Cardiac muscle cell (in vitro differentiated cells and primary cell): Measurements from ENCODE around the gene THPO. TPM values are rescaled to one million over a fixed set of nuclear protein-coding genes. Genes with fewer than 3 reads are reported as not detected.

Experiments
- DNase-seq, 2 donors: peaks; one replicate each; pipeline versions ENCODE4 v3.0.0 to v3.0.0-alpha.2; 2010 to 2017; ENCODE audit warnings: low read depth in 1 of 2, low spot score in 1 of 2
- H3K27ac ChIP-seq: fragments of 200-600 bp; sonication (generic); 2 replicates; pipeline ENCODE4 v1.5.1; 2016
- H3K27me3 ChIP-seq: fragments of 200-600 bp; sonication (generic); 2 replicates; pipeline ENCODE4 v1.6.0; 2016; ENCODE audit warnings: control low read depth
- H3K36me3 ChIP-seq: fragments of 200-600 bp; sonication (generic); 2 replicates; pipeline ENCODE4 v1.5.1; 2016; ENCODE audit warnings: control low read depth
- H3K4me1 ChIP-seq: fragments of 200-600 bp; sonication (generic); 2 replicates; pipeline ENCODE4 v1.8.1; 2017; ENCODE audit warnings: low read depth, mild to moderate bottlenecking, mixed run types
- H3K4me3 ChIP-seq: fragments of 200-600 bp; sonication (generic); 2 replicates; pipeline ENCODE4 v1.5.1; 2016; ENCODE audit warnings: mild to moderate bottlenecking
- H3K9me3 ChIP-seq: fragments of 200-600 bp; sonication (generic); 2 replicates; pipeline ENCODE4 v1.5.1; 2017; ENCODE audit warnings: low read depth, mild to moderate bottlenecking, control low read depth
- polyA plus RNA-seq: library from polyadenylated mRNA; unstranded; fragments of >200 nt; fragmentation: Nextera tagmentation; extraction: Ambion mirVana; gene quantifications from 2 replicates; pipeline ENCODE4 v1.2.1, GENCODE V29; 2016
- total RNA-seq: library from RNA; depleted of rRNA; stranded (reverse); fragments of >200 nt; gene quantifications from 2 replicates; pipeline ENCODE4 v1.2.3, GENCODE V29; 2016
- TF ChIP-seq, protein P1 (sequence below): IDR thresholded peaks from 2 replicates; pipeline ENCODE4 v1.5.1; 2012; ENCODE audit warnings: low read depth, mild to moderate bottlenecking, low read length

Gene THPO
- 3.0 and 3.1 TPM in 2 replicates for total RNA-seq
- polyA plus RNA-seq, result 3.1 and 3.5 TPM in 2 replicates

DNA sequence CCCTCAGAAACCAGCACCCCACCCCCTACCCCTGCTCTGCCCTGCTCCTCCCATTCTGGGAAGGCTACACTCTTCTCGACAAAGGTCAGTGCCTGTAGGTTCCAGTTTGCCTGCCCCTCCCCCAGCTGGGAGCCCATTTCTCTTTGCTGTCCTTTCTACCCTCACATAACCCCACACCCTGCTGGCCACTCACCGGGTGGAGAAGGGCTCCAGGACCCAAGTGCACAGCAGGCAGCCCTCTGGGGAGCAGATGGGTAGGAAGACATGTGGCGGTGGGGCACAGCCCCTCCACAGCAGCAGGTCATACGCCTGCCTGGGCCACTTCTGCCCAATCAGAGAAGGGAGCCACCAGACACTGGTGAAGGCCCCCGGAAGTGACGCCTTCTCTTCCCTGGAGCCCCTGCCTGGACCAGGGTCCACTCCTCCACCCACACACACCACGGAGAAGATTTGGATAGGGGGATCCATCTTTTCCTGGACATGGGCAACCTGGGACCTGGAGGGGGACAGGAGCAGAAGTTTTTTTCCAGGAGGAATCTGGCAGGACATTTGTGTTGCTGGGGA is at the start of gene THPO:
THPO (minus strand) TSS at position 326 of the 564 bp plus-strand sequence. CDS start 1,948 bp downstream, outside the sequence.
- Histone ChIP-seq H3K27ac (no peak within 1 kb of the TSS), H3K36me3 (no peaks in the 10 kb centered on the region), H3K4me1 (peaks cover 5% of the 10 kb centered on the region), H3K4me3 (no peak within 1 kb of the TSS), H3K9me3 (no peaks in the 10 kb centered on the region), H3K27me3 (peaks cover 14% of the 10 kb centered on the region)
- DNase-seq, result peak in 1 of 2 donors; percentile 53
- TF ChIP-seq, protein P1, sequence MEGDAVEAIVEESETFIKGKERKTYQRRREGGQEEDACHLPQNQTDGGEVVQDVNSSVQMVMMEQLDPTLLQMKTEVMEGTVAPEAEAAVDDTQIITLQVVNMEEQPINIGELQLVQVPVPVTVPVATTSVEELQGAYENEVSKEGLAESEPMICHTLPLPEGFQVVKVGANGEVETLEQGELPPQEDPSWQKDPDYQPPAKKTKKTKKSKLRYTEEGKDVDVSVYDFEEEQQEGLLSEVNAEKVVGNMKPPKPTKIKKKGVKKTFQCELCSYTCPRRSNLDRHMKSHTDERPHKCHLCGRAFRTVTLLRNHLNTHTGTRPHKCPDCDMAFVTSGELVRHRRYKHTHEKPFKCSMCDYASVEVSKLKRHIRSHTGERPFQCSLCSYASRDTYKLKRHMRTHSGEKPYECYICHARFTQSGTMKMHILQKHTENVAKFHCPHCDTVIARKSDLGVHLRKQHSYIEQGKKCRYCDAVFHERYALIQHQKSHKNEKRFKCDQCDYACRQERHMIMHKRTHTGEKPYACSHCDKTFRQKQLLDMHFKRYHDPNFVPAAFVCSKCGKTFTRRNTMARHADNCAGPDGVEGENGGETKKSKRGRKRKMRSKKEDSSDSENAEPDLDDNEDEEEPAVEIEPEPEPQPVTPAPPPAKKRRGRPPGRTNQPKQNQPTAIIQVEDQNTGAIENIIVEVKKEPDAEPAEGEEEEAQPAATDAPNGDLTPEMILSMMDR, result no peak

DNA sequence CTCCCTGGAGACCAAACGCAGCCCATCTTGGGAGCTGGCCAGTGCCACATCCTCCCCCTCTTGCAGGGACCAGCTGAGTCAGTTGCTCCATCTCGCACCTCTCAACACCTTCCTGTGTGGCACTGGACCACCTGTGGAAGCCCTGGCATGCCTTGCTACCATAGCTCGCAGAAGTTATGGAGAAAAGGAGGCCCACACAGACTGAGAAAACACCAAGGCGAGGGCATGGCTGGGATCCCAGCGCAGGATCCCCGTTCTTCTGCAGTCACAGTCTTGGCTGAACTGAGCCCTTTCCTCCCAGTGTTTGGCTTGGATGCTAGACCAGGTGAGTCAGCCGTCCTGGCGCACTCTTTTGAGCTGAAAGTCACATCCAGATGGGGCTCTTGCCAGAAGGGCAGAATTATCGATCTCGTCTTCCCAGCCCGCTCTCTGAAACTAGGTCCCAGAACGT is 48.7 kb upstream of the THPO start:
- Histone ChIP-seq H3K27ac (no peak overlapping the region), H3K9me3 (no peaks in the 10 kb centered on the region), H3K4me3 (no peak overlapping the region), H3K27me3 (no peaks in the 10 kb centered on the region), H3K4me1 (no peaks in the 10 kb centered on the region), H3K36me3 (no peaks in the 10 kb centered on the region)
- TF ChIP-seq, protein P1, result no peak
- no peak for DNase-seq

DNA sequence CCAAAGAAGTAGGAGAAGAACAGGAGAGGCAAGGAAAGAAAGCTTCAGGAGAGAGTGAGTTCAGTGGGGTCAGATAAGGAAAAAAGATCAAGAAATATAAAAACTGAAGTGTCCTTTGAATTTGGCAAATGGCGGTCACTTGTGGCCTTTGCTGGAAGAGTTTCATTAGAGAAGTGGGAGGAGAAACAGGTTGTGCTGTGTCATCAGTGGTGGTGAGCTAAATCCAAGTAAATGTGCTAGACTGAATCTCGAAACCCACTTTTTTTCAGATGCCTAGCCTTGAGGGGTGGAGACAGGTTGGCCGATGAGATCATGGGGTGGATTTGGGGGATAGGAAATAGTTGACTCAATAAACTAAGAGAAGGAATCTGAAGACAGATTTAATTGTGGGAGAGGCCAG is 45.6 kb upstream of the THPO start:
- Histone ChIP-seq H3K4me1 (no peaks in the 10 kb centered on the region), H3K4me3 (no peak overlapping the region), H3K27ac (no peak overlapping the region), H3K27me3 (no peaks in the 10 kb centered on the region), H3K36me3 (no peaks in the 10 kb centered on the region), H3K9me3 (no peaks in the 10 kb centered on the region)
- no peak for DNase-seq
- TF ChIP-seq, protein P1, result no peak

DNA sequence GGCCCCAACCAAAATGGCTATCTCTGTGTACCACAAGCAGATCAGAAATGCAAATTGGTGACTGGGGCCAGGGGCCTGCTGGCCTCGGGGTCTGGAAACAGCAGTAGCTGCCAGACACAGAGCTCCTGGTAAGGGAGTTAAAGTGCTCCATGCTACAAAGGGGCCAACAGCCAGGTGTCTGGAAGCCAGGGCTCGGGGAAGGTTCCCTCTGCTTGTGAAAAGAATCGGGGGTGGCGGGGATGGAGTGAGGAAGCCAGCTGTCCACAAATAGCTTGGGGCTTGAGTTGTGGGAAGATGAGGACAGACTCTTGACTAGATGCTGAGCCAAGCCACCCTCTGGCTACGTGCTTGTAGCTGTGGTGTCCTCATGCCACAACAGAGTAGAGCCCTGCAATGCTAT is 41.2 kb upstream of the THPO start:
- H3K9me3 ChIP-seq, result no peaks in the 10 kb centered on the region
- no peaks in the 10 kb centered on the region for H3K4me1 ChIP-seq
- no peaks in the 10 kb centered on the region for H3K27me3 ChIP-seq
- no peaks in the 10 kb centered on the region for H3K36me3 ChIP-seq
- H3K27ac ChIP-seq, result no peak overlapping the region
- TF ChIP-seq, protein P1, result no peak
- no peak overlapping the region for H3K4me3 ChIP-seq
- no peak for DNase-seq

DNA sequence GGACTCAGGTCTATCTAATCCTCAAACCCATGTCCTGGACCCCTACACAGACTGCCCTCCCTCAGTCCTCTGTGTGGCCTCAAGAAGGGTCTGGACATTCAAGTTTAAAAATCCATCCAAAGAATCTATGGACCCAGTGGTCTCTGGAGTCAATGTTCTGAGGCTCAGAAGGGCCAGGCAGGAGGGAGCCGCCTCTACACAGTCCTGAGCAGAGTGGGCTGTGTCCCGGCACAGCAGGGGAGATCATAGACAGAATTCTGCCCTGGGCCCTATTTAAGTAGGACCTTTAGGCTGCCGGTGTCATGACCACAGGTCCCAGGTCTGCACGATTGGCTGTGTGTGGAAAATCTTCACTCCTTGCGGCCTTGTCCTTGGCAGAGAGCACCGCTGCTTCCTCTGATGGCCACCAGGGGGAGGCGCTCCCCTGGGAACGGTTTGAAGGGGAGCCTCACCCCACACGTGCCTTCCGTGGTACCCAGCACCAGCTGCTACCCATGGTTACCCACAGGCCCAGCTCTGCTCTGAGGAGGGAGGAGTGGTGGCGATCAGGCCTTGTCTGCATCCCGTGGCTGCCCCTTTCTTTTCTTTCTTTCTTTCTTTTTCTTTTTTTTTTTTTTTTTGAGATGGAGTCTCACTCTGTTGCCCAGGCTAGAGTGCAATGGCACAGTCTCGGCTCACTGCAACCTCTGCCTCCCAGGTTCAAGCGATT is 39.8 kb upstream of the THPO start:
- no peaks in the 10 kb centered on the region for H3K9me3 ChIP-seq
- peak; percentile 77 to 79 for DNase-seq
- no peaks in the 10 kb centered on the region for H3K36me3 ChIP-seq
- H3K4me3 ChIP-seq, result no peak overlapping the region
- TF ChIP-seq, protein P1, result peak; percentile 94
- no peaks in the 10 kb centered on the region for H3K4me1 ChIP-seq
- no peaks in the 10 kb centered on the region for H3K27me3 ChIP-seq
- no peak overlapping the region for H3K27ac ChIP-seq
